ENCODE results near the gene SLX4IP. TPM values are rescaled to one million over a fixed set of nuclear protein-coding genes. Genes with fewer than 3 reads are reported as not detected.

SLX4IP gene
- total and polyA plus RNA-seq, 2 of the 13 experiments (the other 11 are each of a cell fraction or from before 2014, with no cell fraction given): 3.6 to 7.3 TPM

DNA sequence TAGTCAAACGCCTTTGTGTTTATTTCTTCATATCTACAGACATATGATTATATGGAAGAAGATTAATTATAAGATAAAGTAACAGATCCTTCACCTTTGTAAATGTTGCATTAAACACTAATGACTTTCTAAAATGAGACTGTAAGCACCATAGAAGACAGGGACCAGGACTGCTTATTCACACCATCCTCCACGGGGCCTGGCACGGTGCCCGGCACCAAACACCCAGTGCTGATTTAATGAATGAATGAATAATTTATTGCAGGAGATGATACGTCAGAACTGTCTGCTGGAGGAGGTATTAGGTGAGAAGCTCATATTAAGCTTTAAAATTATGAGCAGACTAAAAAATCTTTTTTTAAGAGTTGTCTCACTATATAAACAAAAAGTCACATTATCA, 88.3 kb downstream of the SLX4IP start:
- in situ Hi-C loops (cut with HindIII; ENCODE audit: extremely low pct_ligation_motif_present, low pct_unique_long_range_greater_than_20kb) (no loop called here), intact Hi-C loops (cut with micrococcal nuclease; ENCODE audit: unreplicated experiment) (no loop called here)
- Histone ChIP-seq H3K4me2 (ENCODE audit: low read depth, low read length) (no peak overlapping the region), H3K79me2 (ENCODE audit: insufficient read depth, low read length) (no peaks in the 10 kb centered on the region), H3K4me1 (ENCODE audit: insufficient read depth, low read length) (no peaks in the 10 kb centered on the region), H3K27me3 (ENCODE audit: control insufficient read depth in 1 of 2, insufficient read depth in 2 of 2, low read length in 2 of 2) (no peaks in the 10 kb centered on the region), H3K9ac (ENCODE audit: insufficient read depth, low read depth, low read length) (no peak overlapping the region), H3K36me3 (replicated peaks in 1 of 2; ENCODE audit: control insufficient read depth in 1 of 2, insufficient read depth in 2 of 2, low read length in 2 of 2) (peaks cover 0 to 1% of the 10 kb centered on the region in 2 experiments; a peak in 1 of 5 replicates), H3K4me3 (replicated peaks in 1 of 3; ENCODE audit: insufficient read depth in 1 of 3, low read depth in 2 of 3, low read length in 3 of 3) (no peak overlapping the region), H2AFZ (ENCODE audit: low read length) (no peak overlapping the region), H3K27ac (ENCODE audit: extremely low read length, insufficient read depth, low read length) (no peak overlapping the region), H3K9me3 (ENCODE audit: low read length) (no peaks in the 10 kb centered on the region), H4K20me1 (ENCODE audit: insufficient read depth, low read length) (no peaks in the 10 kb centered on the region)
- ChIA-PET POLR2A (no interaction called here), CTCF (ENCODE audit: low intra/inter-chr PET ratio, low total read pairs) (no interaction called here)
- BruUV-seq (replicated peaks): no TSS peak
- DNase-seq (ENCODE audit: low spot score) (no peak), FAIRE-seq (no peak), ATAC-seq (no peak)
- WGBS (ENCODE audit: low lambda C conversion rate): 96% methylated on average over 5 of the region's 5 CpGs
- TF ChIP-seq SIX1 (CRISPR knock-in tag; IDR thresholded peaks at IDR 0.05; ENCODE audit: borderline replicate concordance) (no peak), ZNF556 (CRISPR knock-in tag; IDR thresholded peaks at IDR 0.05; ENCODE audit: borderline replicate concordance) (no peak), GPN1 (CRISPR knock-in tag; IDR thresholded peaks at IDR 0.05; ENCODE audit: borderline replicate concordance) (no peak), MXI1 (IDR thresholded peaks at IDR 0.05; ENCODE audit: borderline replicate concordance, low read depth, low read length) (no peak), SMAD1 (CRISPR knock-in tag; IDR thresholded peaks at IDR 0.05; ENCODE audit: borderline replicate concordance, low read depth) (no peak), PAX8 (CRISPR knock-in tag; IDR thresholded peaks at IDR 0.05; ENCODE audit: borderline replicate concordance) (no peak), EED (CRISPR knock-in tag; IDR thresholded peaks at IDR 0.05) (no peak), MEIS1 (CRISPR knock-in tag; IDR thresholded peaks at IDR 0.05; ENCODE audit: borderline replicate concordance) (no peak)
- TF ChIP-seq, protein P1, sequence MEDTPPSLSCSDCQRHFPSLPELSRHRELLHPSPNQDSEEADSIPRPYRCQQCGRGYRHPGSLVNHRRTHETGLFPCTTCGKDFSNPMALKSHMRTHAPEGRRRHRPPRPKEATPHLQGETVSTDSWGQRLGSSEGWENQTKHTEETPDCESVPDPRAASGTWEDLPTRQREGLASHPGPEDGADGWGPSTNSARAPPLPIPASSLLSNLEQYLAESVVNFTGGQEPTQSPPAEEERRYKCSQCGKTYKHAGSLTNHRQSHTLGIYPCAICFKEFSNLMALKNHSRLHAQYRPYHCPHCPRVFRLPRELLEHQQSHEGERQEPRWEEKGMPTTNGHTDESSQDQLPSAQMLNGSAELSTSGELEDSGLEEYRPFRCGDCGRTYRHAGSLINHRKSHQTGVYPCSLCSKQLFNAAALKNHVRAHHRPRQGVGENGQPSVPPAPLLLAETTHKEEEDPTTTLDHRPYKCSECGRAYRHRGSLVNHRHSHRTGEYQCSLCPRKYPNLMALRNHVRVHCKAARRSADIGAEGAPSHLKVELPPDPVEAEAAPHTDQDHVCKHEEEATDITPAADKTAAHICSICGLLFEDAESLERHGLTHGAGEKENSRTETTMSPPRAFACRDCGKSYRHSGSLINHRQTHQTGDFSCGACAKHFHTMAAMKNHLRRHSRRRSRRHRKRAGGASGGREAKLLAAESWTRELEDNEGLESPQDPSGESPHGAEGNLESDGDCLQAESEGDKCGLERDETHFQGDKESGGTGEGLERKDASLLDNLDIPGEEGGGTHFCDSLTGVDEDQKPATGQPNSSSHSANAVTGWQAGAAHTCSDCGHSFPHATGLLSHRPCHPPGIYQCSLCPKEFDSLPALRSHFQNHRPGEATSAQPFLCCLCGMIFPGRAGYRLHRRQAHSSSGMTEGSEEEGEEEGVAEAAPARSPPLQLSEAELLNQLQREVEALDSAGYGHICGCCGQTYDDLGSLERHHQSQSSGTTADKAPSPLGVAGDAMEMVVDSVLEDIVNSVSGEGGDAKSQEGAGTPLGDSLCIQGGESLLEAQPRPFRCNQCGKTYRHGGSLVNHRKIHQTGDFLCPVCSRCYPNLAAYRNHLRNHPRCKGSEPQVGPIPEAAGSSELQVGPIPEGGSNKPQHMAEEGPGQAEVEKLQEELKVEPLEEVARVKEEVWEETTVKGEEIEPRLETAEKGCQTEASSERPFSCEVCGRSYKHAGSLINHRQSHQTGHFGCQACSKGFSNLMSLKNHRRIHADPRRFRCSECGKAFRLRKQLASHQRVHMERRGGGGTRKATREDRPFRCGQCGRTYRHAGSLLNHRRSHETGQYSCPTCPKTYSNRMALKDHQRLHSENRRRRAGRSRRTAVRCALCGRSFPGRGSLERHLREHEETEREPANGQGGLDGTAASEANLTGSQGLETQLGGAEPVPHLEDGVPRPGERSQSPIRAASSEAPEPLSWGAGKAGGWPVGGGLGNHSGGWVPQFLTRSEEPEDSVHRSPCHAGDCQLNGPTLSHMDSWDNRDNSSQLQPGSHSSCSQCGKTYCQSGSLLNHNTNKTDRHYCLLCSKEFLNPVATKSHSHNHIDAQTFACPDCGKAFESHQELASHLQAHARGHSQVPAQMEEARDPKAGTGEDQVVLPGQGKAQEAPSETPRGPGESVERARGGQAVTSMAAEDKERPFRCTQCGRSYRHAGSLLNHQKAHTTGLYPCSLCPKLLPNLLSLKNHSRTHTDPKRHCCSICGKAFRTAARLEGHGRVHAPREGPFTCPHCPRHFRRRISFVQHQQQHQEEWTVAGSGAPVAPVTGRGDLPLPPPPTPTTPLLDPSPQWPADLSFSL (CRISPR knock-in tag; IDR thresholded peaks at IDR 0.05): no peak
- TF ChIP-seq, protein P2, sequence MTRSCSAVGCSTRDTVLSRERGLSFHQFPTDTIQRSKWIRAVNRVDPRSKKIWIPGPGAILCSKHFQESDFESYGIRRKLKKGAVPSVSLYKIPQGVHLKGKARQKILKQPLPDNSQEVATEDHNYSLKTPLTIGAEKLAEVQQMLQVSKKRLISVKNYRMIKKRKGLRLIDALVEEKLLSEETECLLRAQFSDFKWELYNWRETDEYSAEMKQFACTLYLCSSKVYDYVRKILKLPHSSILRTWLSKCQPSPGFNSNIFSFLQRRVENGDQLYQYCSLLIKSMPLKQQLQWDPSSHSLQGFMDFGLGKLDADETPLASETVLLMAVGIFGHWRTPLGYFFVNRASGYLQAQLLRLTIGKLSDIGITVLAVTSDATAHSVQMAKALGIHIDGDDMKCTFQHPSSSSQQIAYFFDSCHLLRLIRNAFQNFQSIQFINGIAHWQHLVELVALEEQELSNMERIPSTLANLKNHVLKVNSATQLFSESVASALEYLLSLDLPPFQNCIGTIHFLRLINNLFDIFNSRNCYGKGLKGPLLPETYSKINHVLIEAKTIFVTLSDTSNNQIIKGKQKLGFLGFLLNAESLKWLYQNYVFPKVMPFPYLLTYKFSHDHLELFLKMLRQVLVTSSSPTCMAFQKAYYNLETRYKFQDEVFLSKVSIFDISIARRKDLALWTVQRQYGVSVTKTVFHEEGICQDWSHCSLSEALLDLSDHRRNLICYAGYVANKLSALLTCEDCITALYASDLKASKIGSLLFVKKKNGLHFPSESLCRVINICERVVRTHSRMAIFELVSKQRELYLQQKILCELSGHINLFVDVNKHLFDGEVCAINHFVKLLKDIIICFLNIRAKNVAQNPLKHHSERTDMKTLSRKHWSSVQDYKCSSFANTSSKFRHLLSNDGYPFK (CRISPR knock-in tag; IDR thresholded peaks at IDR 0.05; ENCODE audit: borderline replicate concordance): no peak
- TF ChIP-seq, protein P3, sequence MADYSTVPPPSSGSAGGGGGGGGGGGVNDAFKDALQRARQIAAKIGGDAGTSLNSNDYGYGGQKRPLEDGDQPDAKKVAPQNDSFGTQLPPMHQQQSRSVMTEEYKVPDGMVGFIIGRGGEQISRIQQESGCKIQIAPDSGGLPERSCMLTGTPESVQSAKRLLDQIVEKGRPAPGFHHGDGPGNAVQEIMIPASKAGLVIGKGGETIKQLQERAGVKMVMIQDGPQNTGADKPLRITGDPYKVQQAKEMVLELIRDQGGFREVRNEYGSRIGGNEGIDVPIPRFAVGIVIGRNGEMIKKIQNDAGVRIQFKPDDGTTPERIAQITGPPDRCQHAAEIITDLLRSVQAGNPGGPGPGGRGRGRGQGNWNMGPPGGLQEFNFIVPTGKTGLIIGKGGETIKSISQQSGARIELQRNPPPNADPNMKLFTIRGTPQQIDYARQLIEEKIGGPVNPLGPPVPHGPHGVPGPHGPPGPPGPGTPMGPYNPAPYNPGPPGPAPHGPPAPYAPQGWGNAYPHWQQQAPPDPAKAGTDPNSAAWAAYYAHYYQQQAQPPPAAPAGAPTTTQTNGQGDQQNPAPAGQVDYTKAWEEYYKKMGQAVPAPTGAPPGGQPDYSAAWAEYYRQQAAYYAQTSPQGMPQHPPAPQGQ (CRISPR knock-in tag; IDR thresholded peaks at IDR 0.05; ENCODE audit: borderline replicate concordance): no peak
